Parathyroid adenoma (tissue), 2 donors: ENCODE results near the gene TPT1.

Experiments
- H2AFZ ChIP-seq: fragments of 300-600 bp; sonication (generic); one replicate; pipeline ENCODE4 v1.7.0; 2017; ENCODE audit warnings: antibody characterized with exemption, mild to moderate bottlenecking
- H3K27ac ChIP-seq: fragments of 300-600 bp; sonication (generic); one replicate; pipeline ENCODE4 v1.7.0; 2017
- H3K27me3 ChIP-seq: fragments of 300-600 bp; sonication (generic); one replicate; pipeline ENCODE4 v1.7.0; 2017; ENCODE audit warnings: low read length; ENCODE audit not compliant: control insufficient read depth, insufficient read depth
- H3K36me3 ChIP-seq: fragments of 300-600 bp; sonication (generic); one replicate; pipeline ENCODE4 v1.7.0; 2017; ENCODE audit warnings: low read length; ENCODE audit not compliant: control insufficient read depth, insufficient read depth
- H3K4me1 ChIP-seq: fragments of 300-600 bp; sonication (generic); one replicate; pipeline ENCODE4 v1.7.0; 2017; ENCODE audit warnings: control low read depth
- H3K4me2 ChIP-seq: fragments of 300-600 bp; sonication (generic); one replicate; pipeline ENCODE4 v1.7.0; 2017; ENCODE audit warnings: low read length
- H3K4me3 ChIP-seq: fragments of 300-600 bp; sonication (generic); one replicate; pipeline ENCODE4 v1.7.0; 2017; ENCODE audit warnings: low read depth, low read length
- H3K79me2 ChIP-seq: fragments of 300-600 bp; sonication (generic); one replicate; pipeline ENCODE4 v1.7.0; 2017; ENCODE audit warnings: control low read depth
- H3K9ac ChIP-seq: fragments of 300-600 bp; sonication (generic); one replicate; pipeline ENCODE4 v1.7.0; 2017; ENCODE audit warnings: mild to moderate bottlenecking
- H3K9me3 ChIP-seq: fragments of 300-600 bp; sonication (generic); one replicate; pipeline ENCODE4 v1.7.0; 2017; ENCODE audit warnings: low read length; ENCODE audit not compliant: control insufficient read depth
- TF ChIP-seq, protein P1 (sequence below): fragments of 300-600 bp; sonication (generic); IDR thresholded peaks from one replicate; pipeline ENCODE4 v1.7.0; 2017; ENCODE audit warnings: antibody characterized with exemption, mild to moderate bottlenecking
- donor health status: primary hyperparathyroidism.

Gene TPT1

GRCh38 chr13:45320876-45321629 lies 19.9 kb downstream of the TPT1 start:
- no peaks in the 10 kb centered on the region for H3K79me2 ChIP-seq
- H3K27ac ChIP-seq: no peak overlapping the region
- H3K4me3 ChIP-seq: no peak overlapping the region
- H3K9ac ChIP-seq: no peak overlapping the region
- no peaks in the 10 kb centered on the region for H3K36me3 ChIP-seq
- no peak overlapping the region for H2AFZ ChIP-seq
- H3K9me3 ChIP-seq: no peaks in the 10 kb centered on the region
- TF ChIP-seq, protein P1, sequence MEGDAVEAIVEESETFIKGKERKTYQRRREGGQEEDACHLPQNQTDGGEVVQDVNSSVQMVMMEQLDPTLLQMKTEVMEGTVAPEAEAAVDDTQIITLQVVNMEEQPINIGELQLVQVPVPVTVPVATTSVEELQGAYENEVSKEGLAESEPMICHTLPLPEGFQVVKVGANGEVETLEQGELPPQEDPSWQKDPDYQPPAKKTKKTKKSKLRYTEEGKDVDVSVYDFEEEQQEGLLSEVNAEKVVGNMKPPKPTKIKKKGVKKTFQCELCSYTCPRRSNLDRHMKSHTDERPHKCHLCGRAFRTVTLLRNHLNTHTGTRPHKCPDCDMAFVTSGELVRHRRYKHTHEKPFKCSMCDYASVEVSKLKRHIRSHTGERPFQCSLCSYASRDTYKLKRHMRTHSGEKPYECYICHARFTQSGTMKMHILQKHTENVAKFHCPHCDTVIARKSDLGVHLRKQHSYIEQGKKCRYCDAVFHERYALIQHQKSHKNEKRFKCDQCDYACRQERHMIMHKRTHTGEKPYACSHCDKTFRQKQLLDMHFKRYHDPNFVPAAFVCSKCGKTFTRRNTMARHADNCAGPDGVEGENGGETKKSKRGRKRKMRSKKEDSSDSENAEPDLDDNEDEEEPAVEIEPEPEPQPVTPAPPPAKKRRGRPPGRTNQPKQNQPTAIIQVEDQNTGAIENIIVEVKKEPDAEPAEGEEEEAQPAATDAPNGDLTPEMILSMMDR: no peak
- no peaks in the 10 kb centered on the region for H3K27me3 ChIP-seq
- no peak overlapping the region for H3K4me2 ChIP-seq
- no peaks in the 10 kb centered on the region for H3K4me1 ChIP-seq

GRCh38 chr13:45316996-45317395 lies 24.0 kb downstream of the TPT1 start:
- Histone ChIP-seq H3K27ac (no peak overlapping the region), H3K9me3 (no peaks in the 10 kb centered on the region), H2AFZ (no peak overlapping the region)

DNA sequence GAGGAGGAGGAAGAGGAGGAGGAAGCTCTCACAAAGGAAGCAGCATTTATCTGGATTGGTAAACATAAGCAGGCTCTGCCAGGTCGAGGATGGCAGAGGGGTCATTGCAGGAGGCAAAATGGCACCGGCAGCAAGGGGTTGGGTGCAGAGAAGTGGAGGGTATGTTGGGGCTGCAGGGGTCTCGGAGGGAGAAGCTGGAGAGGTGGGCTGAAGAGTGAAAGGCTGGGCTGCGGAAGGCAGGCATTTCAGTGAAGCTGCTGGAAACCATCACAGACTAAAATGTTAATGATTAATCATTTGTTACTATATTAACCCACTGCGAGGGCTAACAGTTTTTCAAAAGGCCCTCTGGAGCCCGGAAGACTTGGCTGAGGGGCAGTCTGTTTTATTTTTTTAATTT lies 24.6 kb downstream of the TPT1 start:
- H3K4me2 ChIP-seq: no peak overlapping the region
- H3K36me3 ChIP-seq: no peaks in the 10 kb centered on the region
- no peak overlapping the region for H3K4me3 ChIP-seq
- no peak overlapping the region for H3K27ac ChIP-seq
- no peaks in the 10 kb centered on the region for H3K4me1 ChIP-seq
- H3K27me3 ChIP-seq: no peaks in the 10 kb centered on the region
- H3K79me2 ChIP-seq: no peaks in the 10 kb centered on the region
- H3K9me3 ChIP-seq: no peaks in the 10 kb centered on the region
- TF ChIP-seq, protein P1: no peak
- no peak overlapping the region for H2AFZ ChIP-seq
- H3K9ac ChIP-seq: no peak overlapping the region

More at GRCh38 chr13:45316996-45317395, 24.0 kb downstream of the TPT1 start:
- Histone ChIP-seq H3K36me3 (no peaks in the 10 kb centered on the region), H3K9ac (no peak overlapping the region), H3K4me1 (no peaks in the 10 kb centered on the region), H3K4me3 (no peak overlapping the region), H3K4me2 (no peak overlapping the region), H3K27me3 (no peaks in the 10 kb centered on the region), H3K79me2 (no peaks in the 10 kb centered on the region)
- TF ChIP-seq, protein P1: no peak

GRCh38 chr13:45315520-45316167 lies 25.3 kb downstream of the TPT1 start:
- Histone ChIP-seq H3K4me1 (no peaks in the 10 kb centered on the region), H3K79me2 (no peaks in the 10 kb centered on the region)
- TF ChIP-seq, protein P1: no peak

More at GRCh38 chr13:45315520-45316167, 25.3 kb downstream of the TPT1 start:
- no peak overlapping the region for H3K4me3 ChIP-seq
- H3K9me3 ChIP-seq: no peaks in the 10 kb centered on the region
- H3K4me2 ChIP-seq: no peak overlapping the region
- H3K27ac ChIP-seq: no peak overlapping the region
- H3K9ac ChIP-seq: no peak overlapping the region
- H2AFZ ChIP-seq: no peak overlapping the region
- no peaks in the 10 kb centered on the region for H3K27me3 ChIP-seq
- no peaks in the 10 kb centered on the region for H3K36me3 ChIP-seq
